GM10266 (cell line): ENCODE data around the gene GATAD2B.

Experiments
- DNase-seq: peaks from one replicate; pipeline ENCODE4 v3.0.0; 2012; ENCODE audit errors: extremely low spot score
- TF ChIP-seq, protein P1 (sequence below): IDR thresholded peaks from 2 replicates; pipeline ENCODE4 v1.5.1; 2012; ENCODE audit warnings: mild to moderate bottlenecking, low read depth; ENCODE audit not compliant: control insufficient read depth, insufficient read depth; ENCODE audit errors: missing control alignments

Gene GATAD2B

DNA sequence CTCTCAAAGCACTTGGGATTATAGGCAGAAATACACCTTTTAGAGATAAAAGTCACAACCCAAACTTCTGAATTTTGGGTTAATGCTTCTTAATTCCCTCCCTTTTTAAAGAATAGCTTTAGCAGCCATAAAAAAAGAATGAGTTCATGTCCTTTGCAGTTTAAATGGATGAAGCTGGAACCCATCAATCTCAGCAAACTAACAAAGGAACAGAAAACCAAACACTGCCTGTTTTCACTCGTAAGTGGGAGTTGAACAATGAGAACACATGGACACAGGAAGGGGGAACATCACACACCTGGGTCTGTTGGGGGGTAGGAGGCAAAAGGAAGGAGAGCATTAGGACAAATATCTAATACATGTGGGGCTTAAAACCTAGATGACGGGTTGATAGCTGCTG lies 91.7 kb downstream of the GATAD2B start:
- no peak for DNase-seq
- TF ChIP-seq, protein P1, sequence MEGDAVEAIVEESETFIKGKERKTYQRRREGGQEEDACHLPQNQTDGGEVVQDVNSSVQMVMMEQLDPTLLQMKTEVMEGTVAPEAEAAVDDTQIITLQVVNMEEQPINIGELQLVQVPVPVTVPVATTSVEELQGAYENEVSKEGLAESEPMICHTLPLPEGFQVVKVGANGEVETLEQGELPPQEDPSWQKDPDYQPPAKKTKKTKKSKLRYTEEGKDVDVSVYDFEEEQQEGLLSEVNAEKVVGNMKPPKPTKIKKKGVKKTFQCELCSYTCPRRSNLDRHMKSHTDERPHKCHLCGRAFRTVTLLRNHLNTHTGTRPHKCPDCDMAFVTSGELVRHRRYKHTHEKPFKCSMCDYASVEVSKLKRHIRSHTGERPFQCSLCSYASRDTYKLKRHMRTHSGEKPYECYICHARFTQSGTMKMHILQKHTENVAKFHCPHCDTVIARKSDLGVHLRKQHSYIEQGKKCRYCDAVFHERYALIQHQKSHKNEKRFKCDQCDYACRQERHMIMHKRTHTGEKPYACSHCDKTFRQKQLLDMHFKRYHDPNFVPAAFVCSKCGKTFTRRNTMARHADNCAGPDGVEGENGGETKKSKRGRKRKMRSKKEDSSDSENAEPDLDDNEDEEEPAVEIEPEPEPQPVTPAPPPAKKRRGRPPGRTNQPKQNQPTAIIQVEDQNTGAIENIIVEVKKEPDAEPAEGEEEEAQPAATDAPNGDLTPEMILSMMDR = no peak

DNA sequence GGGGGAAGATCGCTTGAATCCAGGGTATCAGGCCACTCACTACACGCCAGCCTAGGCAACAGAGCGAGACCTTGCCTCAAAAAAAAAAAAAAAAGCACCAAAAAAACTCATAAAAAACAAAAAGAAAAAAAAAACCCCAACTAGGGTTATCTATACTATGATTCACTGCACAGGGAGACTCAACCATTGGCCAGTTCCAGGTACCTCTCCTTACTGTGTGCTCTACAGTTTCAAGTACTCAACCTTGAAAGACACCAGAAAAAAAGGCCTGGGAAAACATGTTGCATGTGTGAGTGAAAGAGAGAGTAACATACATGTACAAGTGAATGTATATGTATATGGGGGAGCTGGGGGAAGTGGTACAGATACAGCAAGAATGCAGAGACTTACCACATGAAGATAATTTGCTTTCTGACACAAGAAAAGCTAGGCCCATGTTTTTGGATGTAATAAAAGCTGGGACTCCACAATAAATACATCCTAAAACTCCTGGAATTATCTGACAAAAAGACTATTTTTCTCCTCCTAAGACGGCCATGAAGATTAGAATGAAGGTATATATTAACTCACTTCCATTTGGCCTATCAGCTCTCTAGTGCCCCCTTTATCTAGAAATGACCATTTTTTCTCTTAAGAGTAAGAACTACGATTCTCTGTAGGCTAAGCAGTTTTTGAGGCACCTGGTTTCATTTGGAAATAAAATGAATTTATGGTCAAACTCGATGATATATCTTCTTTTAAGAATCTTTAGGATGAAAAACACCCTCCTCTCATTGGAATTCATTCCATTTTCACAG lies 95.4 kb downstream of the GATAD2B start:
- no peak for DNase-seq
- TF ChIP-seq, protein P1 = no peak

DNA sequence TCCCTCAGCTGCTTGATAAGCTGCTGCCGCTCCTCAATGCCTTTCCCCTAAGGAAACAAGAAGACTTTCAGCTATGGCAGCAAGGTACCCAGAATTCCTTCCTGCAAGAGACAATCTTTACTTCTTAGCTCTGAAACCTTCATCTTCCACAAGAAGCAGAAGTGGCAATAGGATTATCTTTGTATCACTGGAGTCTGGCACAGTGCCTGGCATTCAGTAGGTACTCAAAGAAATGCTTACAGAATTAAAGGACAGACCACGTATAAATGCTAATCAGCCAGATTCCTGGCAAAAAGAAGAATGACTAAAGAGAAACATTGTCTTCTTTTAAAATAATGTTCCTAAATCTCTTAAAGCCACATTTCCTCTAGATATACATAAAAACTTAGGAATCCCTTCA lies 103.9 kb downstream of the GATAD2B start:
- DNase-seq = no peak
- TF ChIP-seq, protein P1 = no peak

DNA sequence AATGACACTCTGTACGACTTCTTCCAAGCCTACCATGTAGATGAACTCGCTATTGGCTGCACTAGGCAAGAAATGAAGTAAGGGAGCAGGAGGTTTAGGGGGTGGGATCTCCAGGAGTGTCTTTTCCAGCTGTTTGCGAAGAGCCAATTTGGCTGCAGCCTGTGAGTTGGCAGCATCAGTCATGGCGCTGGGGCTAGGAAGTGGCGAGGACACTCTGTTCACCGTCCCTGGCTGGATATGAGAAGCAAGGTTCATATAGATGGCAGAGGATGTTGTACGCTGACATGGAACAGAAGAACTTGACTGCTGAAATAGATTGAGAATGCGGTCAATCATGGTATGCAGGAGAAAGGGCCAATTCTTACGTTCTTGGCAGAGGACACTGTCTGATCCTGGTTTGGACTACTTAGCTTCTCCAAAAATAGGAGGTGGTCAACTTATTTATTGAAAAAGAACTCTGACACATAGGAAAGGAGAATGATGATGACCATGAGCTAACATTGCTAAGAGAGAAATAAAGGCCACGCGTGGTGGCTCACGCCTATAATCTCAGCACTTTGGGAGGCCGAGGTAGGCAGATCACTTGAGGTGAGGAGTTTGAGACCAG lies 106.4 kb downstream of the GATAD2B start:
- no peak for DNase-seq
- TF ChIP-seq, protein P1 = no peak

DNA sequence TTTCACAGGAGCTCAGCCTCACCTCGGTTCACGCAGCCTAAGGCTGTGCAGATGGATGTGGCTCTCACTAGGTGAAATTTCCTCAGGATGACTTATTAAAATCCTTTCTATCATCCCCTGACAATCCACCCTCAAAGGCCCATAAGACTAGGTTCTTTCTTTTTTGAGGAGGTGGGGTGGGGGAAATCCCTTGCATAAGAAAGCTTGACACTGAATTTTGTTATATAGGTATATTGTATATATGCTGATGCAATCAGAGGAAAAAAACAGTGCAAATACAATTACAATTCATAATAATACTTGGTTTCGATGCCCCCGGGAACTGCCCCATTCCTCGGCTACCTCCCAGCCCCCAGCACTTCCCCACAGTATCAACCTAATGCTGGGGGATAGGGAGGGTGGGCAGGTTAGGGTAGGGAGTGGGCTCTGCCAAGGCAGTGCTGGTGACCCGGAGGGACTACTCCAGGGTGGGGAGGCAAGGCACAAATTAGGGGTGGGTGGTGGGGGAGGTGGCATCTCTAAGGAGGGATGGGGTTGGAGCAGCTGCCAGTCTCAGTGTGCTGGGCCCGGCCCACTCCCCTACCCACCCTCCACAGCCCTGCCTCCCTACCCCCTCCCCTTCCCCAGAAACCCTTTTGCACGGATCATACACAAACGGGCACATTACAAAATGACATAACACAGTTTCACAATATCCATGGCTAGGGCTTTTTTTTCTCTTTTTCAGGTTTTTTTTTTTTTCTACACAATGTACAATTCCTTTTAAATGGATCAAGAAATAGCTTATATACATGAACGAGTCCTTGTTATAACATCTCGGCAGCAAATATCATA lies 116.7 kb downstream of the GATAD2B start:
- TF ChIP-seq, protein P1 = no peak
- DNase-seq = no peak

DNA sequence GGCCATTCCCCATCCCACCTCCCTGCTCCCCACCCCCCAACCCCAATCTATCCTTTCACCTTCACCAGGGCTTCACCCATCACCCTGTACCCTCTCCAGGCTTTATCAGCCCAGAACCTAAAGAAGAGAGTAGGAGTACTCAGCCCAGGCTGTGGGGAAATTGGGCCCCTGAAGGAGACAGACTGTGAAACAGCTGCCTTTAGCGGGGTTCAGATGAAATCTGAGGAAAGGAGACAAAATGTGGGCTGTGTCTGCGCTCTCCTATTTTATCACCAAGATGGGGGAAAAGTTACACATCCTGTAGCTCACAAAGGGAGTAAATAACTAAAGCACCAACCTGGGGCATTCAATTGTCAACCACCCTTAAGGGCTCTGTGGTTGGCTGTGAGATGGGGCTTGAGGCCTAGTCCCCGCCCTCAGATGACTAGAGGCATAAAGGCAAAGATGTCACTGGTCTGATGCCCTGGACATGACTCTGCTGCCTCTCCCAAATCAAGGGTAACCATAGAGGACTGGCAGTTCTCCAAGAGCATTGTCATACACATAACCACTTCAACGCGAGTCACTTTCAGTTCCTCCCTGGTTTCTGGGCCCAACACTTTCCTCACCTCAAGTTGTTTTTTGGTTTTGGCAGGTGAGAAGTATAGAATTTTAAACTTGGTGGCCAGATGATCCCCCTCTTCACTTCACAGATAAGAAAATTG lies 117.6 kb downstream of the GATAD2B start:
- peak; percentile 91 for DNase-seq
- TF ChIP-seq, protein P1 = no peak
